GM21381 (cell line): ENCODE results near the gene RNU5B-1.
"Not testable (repeated sequence)": the region's sequence is repeated elsewhere in the genome, so short reads cannot be mapped to it uniquely, and the experiment has no call there.

Experiments
- ATAC-seq: cut with Tn5 transposase; IDR thresholded peaks from one replicate; pipeline ENCODE4 v1.9.1; 2021; ENCODE audit warnings: mild to moderate bottlenecking, moderate library complexity; ENCODE audit not compliant: unreplicated experiment

The RNU5B-1 gene

GRCh38 chr15:65339920-65340319 is 35.4 kb downstream of the RNU5B-1 start:
- ATAC-seq = no peak

GRCh38 chr15:65342493-65342892 is 38.0 kb downstream of the RNU5B-1 start:
- ATAC-seq = no peak

GRCh38 chr15:65343374-65343981 is 39.0 kb downstream of the RNU5B-1 start:
- ATAC-seq = no peak

- ATAC-seq = no peak
These were observed 39.9 kb downstream of the RNU5B-1 start for GRCh38 chr15:65344214-65344913.

DNA sequence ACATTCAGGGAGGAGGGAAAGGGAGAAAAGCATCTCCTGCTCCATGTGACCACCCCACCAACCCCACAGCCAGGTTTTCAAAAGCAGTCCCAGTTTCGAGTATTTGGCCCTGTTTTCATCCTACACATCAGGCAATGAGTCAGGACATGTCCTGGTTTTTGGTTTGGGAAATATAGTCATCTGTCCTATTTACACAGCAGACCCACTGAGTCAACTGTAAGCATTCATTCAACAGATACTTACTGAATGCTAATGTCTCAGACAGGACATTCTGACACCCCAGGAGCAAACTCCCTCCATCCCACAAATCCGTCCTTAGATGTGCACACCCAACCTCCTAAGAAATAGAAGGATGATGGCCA is 40.4 kb downstream of the RNU5B-1 start:
- ATAC-seq = no peak

GRCh38 chr15:65346856-65347598 is 42.5 kb downstream of the RNU5B-1 start:
- no peak for ATAC-seq

DNA sequence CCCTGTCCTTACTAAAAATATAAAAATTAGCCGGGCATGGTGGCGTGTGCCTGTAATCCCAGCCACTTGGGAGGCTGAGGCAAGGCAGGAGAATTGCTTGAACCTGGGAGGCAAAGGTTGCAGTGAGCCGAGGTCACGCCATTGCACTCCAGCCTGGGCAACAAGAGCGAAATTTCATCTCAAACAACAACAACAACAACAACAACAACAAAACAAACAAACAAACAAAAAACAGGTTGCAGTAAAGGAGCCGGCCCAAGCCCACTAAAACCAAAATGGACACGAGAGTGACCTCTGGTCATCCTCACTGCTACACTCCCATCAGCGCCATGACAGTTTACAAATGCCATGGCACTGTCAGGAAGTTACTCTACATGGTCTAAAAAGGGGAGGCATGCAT is 43.3 kb downstream of the RNU5B-1 start:
- ATAC-seq = not testable (repeated sequence)

- ATAC-seq = no peak
These were observed 44.9 kb downstream of the RNU5B-1 start for GRCh38 chr15:65349338-65349737.

DNA sequence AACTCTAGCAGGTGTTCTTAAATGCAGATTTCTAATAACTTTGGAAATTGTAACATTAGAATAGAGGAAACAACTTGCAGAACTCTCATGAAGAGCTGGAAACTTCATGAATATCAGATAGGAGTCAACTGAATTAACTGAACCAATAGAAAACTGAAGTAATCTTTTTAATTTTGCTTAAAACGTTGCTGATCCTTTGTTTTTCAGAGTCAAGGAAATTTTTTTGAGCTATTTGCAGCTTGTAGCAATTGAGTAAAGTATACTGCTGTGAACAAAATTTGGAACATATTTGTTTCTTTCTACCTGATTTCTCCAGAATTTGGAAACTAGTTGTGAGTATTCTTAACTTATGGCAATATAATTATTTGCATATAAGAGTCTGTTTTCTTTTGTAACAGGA is 47.5 kb downstream of the RNU5B-1 start:
- not testable (repeated sequence) for ATAC-seq
